Prostate gland (tissue), 2 donors: ENCODE measurements around the gene PAMR1.

Source experiments
- POLR2A ChIP-seq: fragments of 450-650 bp; IDR thresholded peaks from one replicate; pipeline ENCODE4 v1.6.1; 2016; ENCODE audit warnings: antibody characterized with exemption, mild to moderate bottlenecking
- POLR2AphosphoS5 ChIP-seq: sonication (generic); formaldehyde crosslinking; IDR thresholded peaks from one replicate; pipeline ENCODE4 v1.6.1; 2017; ENCODE audit warnings: antibody characterized with exemption
- TF ChIP-seq, protein P1 (sequence below), 4 experiments: fragments of 200-600 bp in 2 of 4; fragments of 450-650 bp in 2 of 4; sonication (generic) in 2 of 4; IDR thresholded peaks; 1 replicate in 3 of 4; 2 replicates in 1 of 4; pipeline ENCODE4 v1.5.1; 2016 to 2019; ENCODE audit warnings: antibody characterized with exemption in 4 of 4, mild to moderate bottlenecking in 2 of 4, moderate library complexity in 2 of 4

GRCh38 chr11:35388061-35388460, 137.4 kb downstream of the PAMR1 start:
- TF ChIP-seq, protein P1, sequence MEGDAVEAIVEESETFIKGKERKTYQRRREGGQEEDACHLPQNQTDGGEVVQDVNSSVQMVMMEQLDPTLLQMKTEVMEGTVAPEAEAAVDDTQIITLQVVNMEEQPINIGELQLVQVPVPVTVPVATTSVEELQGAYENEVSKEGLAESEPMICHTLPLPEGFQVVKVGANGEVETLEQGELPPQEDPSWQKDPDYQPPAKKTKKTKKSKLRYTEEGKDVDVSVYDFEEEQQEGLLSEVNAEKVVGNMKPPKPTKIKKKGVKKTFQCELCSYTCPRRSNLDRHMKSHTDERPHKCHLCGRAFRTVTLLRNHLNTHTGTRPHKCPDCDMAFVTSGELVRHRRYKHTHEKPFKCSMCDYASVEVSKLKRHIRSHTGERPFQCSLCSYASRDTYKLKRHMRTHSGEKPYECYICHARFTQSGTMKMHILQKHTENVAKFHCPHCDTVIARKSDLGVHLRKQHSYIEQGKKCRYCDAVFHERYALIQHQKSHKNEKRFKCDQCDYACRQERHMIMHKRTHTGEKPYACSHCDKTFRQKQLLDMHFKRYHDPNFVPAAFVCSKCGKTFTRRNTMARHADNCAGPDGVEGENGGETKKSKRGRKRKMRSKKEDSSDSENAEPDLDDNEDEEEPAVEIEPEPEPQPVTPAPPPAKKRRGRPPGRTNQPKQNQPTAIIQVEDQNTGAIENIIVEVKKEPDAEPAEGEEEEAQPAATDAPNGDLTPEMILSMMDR (IDR thresholded peaks at IDR 0.05): no peak
- TF ChIP-seq POLR2A: no peak
- TF ChIP-seq POLR2AphosphoS5: no peak
